Mucosa of rectum (tissue), 2 donors: ENCODE data around the gene CDON.

Experiments used
- H3K27ac ChIP-seq, 2 donors: one replicate each; pipeline ENCODE4 v1.7.0; 2013; ENCODE audit warnings: inconsistent platforms in 2 of 2, low read depth in 2 of 2, low read length in 2 of 2
- H3K27me3 ChIP-seq, 2 donors: one replicate each; pipeline ENCODE4 v1.7.0; 2013; ENCODE audit warnings: low read length in 2 of 2; ENCODE audit not compliant: control insufficient read depth in 2 of 2, insufficient read depth in 2 of 2
- H3K36me3 ChIP-seq, 2 donors: one replicate each; pipeline ENCODE4 v1.7.0; 2013; ENCODE audit warnings: low read length in 2 of 2; ENCODE audit not compliant: control insufficient read depth in 2 of 2, insufficient read depth in 2 of 2
- H3K4me1 ChIP-seq, 2 donors: one replicate each; pipeline ENCODE4 v1.7.0; 2013; ENCODE audit warnings: low read length in 2 of 2, mild to moderate bottlenecking in 1 of 2; ENCODE audit not compliant: control insufficient read depth in 2 of 2, insufficient read depth in 2 of 2
- H3K4me3 ChIP-seq, 2 donors: one replicate each; pipeline ENCODE4 v1.7.0; 2013; ENCODE audit warnings: low read length in 2 of 2
- H3K9ac ChIP-seq, 2 donors: one replicate each; pipeline ENCODE4 v1.7.0; 2013; ENCODE audit warnings: low read length in 2 of 2, low read depth in 1 of 2, mild to moderate bottlenecking in 1 of 2
- H3K9me3 ChIP-seq, 2 donors: one replicate each; pipeline ENCODE4 v1.7.0; 2013; ENCODE audit warnings: low read length in 2 of 2; ENCODE audit not compliant: control insufficient read depth in 2 of 2
- donor health status: healthy.
- donor health status: Normal muscosa, but diverticular disease.

Gene CDON

DNA sequence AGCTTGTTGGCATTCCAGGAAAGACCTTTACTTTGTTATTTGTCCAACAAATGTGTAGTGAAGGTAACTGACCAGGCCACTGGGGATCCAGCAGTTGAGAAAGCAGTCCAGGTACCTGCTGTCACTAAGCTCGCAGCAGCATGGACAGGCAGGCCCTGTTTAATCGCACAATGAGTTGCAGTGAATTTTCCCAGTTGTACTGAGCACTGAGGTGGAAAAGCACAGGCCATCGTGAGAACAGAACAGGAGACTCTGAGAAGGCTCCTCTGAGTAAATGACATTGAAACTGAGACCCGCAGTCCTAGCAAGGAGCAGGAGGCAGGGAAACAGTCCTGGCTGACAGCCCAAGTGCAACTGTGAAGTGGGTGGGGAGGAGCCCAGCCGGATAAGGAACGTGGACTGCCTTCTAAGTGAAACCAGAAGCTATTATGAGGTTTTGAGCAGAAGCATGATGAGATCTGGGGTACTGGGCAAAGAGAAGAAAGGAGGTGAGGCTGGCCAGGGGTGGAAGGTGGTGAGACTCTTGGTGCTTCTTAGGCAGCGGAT, 39.8 kb upstream of the CDON start:
- H3K27ac ChIP-seq: no peak overlapping the region
- no peak overlapping the region for H3K9ac ChIP-seq
- H3K9me3 ChIP-seq: no peaks in the 10 kb centered on the region
- no peaks in the 10 kb centered on the region for H3K27me3 ChIP-seq
- no peaks in the 10 kb centered on the region for H3K36me3 ChIP-seq
- H3K4me3 ChIP-seq: no peak overlapping the region
- H3K4me1 ChIP-seq: peaks cover 9 to 11% of the 10 kb centered on the region in 2 donors

GRCh38 chr11:126101930-126102283, 39.2 kb upstream of the CDON start:
- Histone ChIP-seq H3K27ac (no peak overlapping the region), H3K27me3 (no peaks in the 10 kb centered on the region), H3K36me3 (no peaks in the 10 kb centered on the region), H3K4me1 (peaks cover 9 to 11% of the 10 kb centered on the region in 2 donors), H3K9ac (no peak overlapping the region), H3K4me3 (no peak overlapping the region), H3K9me3 (no peaks in the 10 kb centered on the region)

DNA sequence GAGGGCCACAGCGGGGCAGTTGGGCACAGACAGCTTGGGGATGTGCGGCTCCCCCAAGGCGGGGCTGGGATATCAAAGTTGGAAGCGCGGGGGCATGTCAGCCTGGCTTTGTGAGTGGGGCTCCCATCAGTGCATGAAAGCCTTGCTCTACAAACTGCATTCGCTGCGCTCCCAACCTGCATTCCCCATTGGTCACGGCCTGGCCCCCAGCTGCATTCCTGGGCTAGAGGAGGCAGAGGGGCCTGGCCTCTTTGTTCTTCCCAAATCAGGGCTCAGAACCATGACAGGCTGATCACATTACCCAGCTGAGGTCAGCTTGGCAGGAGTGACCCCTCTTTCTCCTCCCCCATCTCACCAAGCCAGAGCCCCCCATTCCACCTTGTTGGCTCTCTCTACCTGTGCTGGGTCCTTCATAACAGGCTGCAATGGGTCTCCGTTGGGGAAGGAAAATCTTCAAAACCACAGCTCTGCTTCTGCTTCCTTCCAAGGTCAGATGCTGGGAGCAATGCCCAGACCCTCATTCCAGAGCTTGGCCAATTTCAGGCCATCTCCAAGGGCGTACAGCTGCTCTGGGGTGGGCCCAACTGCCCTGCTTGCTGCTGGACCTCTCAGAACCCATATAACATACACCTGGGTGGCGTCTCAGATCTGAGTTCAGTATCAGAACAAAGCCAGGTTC, 38.7 kb upstream of the CDON start:
- Histone ChIP-seq H3K27ac (no peak overlapping the region), H3K27me3 (no peaks in the 10 kb centered on the region), H3K9ac (no peak overlapping the region), H3K4me3 (no peak overlapping the region), H3K9me3 (no peaks in the 10 kb centered on the region), H3K4me1 (peaks cover 9 to 11% of the 10 kb centered on the region in 2 donors), H3K36me3 (no peaks in the 10 kb centered on the region)

DNA sequence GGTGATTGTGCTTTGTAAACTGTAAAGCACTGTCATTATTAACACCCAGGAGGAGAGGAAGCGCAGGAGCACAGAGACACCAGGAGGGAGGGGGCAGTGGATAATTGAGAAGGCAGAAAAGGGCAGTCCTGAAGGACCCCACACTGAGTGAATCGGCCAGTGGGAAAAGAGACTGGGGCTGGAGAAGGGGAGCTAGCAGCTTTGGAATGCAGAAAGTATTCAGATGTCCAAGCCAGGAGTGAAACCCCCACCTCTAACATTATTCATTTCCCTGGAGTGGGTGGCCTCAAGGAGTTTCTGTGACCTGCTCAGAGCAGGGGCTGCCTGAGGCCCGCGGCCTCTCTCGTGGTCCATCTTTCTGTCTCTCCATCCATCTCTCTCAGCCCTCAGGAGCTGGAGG, 38.0 kb upstream of the CDON start:
- Histone ChIP-seq H3K9me3 (no peaks in the 10 kb centered on the region), H3K4me3 (no peak overlapping the region), H3K27ac (no peak overlapping the region), H3K4me1 (peaks cover 9 to 11% of the 10 kb centered on the region in 2 donors), H3K9ac (no peak overlapping the region), H3K27me3 (no peaks in the 10 kb centered on the region), H3K36me3 (no peaks in the 10 kb centered on the region)

DNA sequence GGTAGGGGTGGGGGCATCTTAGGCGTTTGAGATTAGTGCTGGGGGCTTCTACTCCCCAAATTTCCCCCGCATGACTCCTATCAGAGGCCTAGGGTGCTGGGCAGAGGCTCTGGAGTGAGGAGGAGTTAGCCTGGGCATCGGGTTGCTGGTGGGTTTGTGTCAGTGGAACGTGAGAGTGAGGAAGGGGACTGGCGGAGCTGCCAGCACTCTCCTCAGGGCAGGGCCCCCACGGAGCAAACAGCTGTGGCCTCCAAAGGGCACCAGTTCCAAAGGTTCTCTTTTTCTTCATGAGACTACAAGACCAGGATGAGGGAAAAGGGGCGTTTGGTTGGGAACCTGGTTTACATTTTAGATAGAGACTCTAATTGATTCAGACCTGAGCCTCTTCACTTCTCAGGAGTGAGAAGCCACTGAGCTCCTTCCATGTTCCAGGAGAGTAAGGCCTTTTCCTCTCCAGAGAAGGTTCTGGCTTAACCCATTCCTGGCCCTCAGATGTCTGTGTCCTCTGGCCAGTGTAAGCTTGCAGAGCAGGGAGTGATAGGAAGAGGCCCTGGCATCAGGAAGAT, 35.6 kb upstream of the CDON start:
- no peaks in the 10 kb centered on the region for H3K27me3 ChIP-seq
- no peaks in the 10 kb centered on the region for H3K9me3 ChIP-seq
- no peak overlapping the region for H3K4me3 ChIP-seq
- H3K4me1 ChIP-seq: peaks cover 9 to 11% of the 10 kb centered on the region in 2 donors
- no peak overlapping the region for H3K27ac ChIP-seq
- no peaks in the 10 kb centered on the region for H3K36me3 ChIP-seq
- no peak overlapping the region for H3K9ac ChIP-seq

- Histone ChIP-seq H3K9me3 (no peaks in the 10 kb centered on the region), H3K27me3 (no peaks in the 10 kb centered on the region), H3K36me3 (no peaks in the 10 kb centered on the region), H3K4me1 (no peaks in the 10 kb centered on the region), H3K4me3 (no peak overlapping the region), H3K9ac (no peak overlapping the region), H3K27ac (no peak overlapping the region)
Measured at GRCh38 chr11:126095745-126096144, 33.1 kb upstream of the CDON start.

GRCh38 chr11:126090452-126090851, 27.8 kb upstream of the CDON start:
- H3K36me3 ChIP-seq: no peaks in the 10 kb centered on the region
- H3K4me3 ChIP-seq: no peak overlapping the region
- no peak overlapping the region for H3K9ac ChIP-seq
- no peaks in the 10 kb centered on the region for H3K27me3 ChIP-seq
- no peaks in the 10 kb centered on the region for H3K4me1 ChIP-seq
- H3K27ac ChIP-seq: no peak overlapping the region
- no peaks in the 10 kb centered on the region for H3K9me3 ChIP-seq

- H3K4me1 ChIP-seq: no peaks in the 10 kb centered on the region
- no peak overlapping the region for H3K4me3 ChIP-seq
- no peak overlapping the region for H3K27ac ChIP-seq
- no peaks in the 10 kb centered on the region for H3K36me3 ChIP-seq
- H3K9ac ChIP-seq: no peak overlapping the region
- no peaks in the 10 kb centered on the region for H3K27me3 ChIP-seq
- H3K9me3 ChIP-seq: no peaks in the 10 kb centered on the region
Measured at GRCh38 chr11:126088999-126089398, 26.3 kb upstream of the CDON start.

DNA sequence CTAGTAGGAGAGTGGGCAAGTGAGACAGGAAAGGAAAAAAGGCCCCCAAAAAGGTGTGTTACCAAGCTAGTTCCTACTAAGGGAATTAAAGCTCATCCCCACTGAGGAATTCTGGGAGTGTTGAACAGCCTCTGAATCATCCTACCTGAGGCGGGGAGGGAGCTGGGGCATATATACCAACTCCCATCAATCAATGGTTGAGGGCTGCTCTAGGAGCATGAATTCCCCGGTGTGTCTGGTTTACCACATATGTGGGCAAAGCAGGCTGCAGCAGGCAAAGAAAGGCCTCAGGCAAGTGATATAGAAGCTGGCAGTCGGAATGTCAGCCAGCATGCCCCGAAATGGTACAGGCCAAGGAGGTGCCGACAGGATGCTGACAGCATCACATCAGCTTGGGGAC, 23.6 kb upstream of the CDON start:
- Histone ChIP-seq H3K9me3 (no peaks in the 10 kb centered on the region), H3K4me3 (no peak overlapping the region), H3K27ac (no peak overlapping the region), H3K27me3 (no peaks in the 10 kb centered on the region), H3K9ac (no peak overlapping the region), H3K36me3 (no peaks in the 10 kb centered on the region), H3K4me1 (no peaks in the 10 kb centered on the region)

GRCh38 chr11:126084608-126084912, 21.9 kb upstream of the CDON start:
- no peak overlapping the region for H3K9ac ChIP-seq
- no peaks in the 10 kb centered on the region for H3K4me1 ChIP-seq
- H3K4me3 ChIP-seq: no peak overlapping the region
- no peak overlapping the region for H3K27ac ChIP-seq
- no peaks in the 10 kb centered on the region for H3K36me3 ChIP-seq
- H3K9me3 ChIP-seq: no peaks in the 10 kb centered on the region
- H3K27me3 ChIP-seq: no peaks in the 10 kb centered on the region
